Measurements from ENCODE around the gene PBXIP1.

- TF ChIP-seq CTCF (IDR thresholded peaks at IDR 0.05; ENCODE audit: low read depth, low read length, missing input control) (no peak), TAF1 (conservative IDR thresholded peaks at IDR 0.05) (no peak), ZBTB33 (IDR thresholded peaks at IDR 0.05) (no peak), YY1 (IDR thresholded peaks at IDR 0.05) (no peak), MAX (IDR thresholded peaks at IDR 0.05) (no peak), NR2F2 (IDR thresholded peaks at IDR 0.05) (no peak)
Measured at GRCh38 chr1:155000411-155000725, 44.5 kb upstream of the PBXIP1 start.

Measured in liver (tissue), 3 donors.